GM18867 (cell line): ENCODE data around the gene ATP6V1G3.
A peak's percentile ranks its signal among the peaks of the same experiment; 100 is the strongest.
"Not testable (repeated sequence)": the region's sequence is repeated elsewhere in the genome, so short reads cannot be mapped to it uniquely, and the experiment has no call there.

Experiments
- ATAC-seq: cut with Tn5 transposase; IDR thresholded peaks from one replicate; pipeline ENCODE4 v1.9.1; 2021; ENCODE audit warnings: mild to moderate bottlenecking, moderate library complexity; ENCODE audit not compliant: unreplicated experiment

Gene ATP6V1G3

DNA sequence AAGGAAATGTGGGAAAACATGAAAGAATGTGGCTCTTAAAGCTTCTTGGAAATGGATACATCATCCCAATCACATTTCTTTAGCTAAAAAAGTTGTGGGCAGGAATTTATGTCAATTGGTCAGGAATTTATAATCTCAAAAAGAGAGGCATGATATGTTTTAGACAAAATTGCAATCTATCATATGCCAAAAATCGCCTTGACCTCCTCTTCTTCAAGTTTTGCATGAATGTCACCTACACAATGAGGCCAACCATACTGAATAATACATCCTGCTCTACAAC is 42.4 kb downstream of the ATP6V1G3 start:
- ATAC-seq: no peak

DNA sequence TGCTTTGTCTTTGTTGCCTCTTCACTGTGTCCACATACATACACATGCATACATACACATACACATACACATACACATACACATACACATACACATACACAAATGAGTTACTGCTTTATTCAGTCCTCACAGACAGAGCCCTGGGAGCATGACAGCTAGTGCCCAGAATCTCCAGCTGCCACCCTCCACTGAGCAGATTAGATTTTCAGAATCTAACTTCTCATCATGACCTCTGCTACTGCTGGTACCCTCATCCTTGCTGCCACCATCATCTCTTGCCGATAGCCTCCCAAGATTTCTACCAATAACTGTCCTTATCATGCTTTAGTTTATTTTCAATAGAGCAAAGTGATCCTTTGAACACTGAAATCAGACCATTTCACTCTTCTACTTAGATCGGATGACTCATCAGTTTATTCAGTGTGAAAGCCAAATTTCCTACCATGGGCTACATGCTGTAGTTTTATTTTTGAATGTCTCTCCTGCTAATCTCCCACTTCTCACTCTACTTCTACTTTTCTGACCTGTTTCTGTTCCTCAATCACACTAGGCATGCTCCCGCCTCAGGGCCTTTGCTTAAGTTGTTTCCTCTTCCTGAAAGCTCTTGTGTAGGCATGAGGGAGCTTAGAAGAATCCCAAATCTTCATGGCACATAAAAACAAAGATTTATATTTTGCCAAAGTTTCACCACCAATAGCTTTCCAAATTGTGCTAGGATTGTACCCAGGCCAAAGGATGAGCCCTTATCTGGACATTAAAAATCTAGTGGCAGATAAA is 43.0 kb downstream of the ATP6V1G3 start:
- ATAC-seq: peak; percentile 37

DNA sequence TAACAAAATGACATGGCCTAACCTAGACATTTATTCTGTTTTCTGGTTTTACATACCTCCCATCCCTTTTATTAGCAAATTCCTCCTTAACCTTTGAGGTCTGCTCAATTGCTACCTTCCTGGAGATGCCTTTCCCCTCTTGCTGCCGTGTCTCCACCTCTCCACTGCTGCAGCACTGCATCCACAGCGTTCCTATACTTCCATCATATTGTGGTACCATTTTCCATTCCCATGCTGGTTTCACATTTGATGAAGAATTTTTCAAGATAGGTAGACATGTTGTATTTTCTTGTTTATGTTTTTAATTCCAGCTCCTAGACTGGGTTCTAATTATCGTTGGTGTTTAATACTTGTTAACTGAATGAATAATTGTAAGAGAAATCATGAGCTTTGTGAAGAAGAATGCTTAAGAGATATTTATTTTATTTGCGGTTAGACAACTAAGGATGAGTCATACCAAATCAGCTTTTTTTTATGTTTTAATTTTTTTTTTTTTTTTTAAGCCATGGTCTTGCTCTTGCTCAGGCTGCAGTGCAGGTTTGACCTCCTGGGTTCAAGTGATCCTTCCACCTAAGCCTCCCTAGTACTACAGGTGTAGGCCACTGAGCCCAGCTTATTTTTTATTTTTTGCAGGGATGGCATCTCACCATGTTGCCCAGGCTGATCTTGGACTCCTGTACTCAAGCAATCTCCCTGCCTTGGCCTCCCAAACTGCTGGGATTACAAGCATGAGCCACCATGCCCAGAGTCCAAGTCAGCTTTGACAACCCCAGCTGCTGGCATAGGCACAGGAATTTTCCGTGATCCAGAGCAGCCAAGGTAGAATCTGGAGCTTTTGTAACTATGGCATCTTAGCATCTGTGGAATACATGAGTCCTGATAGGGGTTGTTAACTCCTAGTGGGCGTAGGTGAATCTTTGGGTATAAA is 44.0 kb downstream of the ATP6V1G3 start:
- no peak for ATAC-seq

DNA sequence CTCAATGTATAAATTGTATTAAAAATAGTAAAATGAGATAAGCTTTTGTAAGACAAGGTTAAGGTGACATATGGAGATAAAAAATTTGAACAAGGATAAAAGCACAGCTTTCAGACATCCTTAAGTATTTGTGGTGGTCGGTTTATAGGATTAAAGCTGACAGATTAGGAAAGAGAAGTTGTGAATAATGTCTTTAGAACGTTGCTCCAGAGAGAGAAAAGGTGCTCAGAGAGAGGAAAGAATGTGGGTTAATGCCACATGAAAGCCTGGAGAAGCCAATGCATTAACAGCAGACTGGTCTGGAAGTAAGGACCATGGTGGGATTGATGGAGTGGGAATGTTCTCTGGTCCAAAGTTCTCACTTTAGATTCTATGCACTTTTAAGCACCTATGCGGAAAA is 44.8 kb downstream of the ATP6V1G3 start:
- no peak for ATAC-seq

DNA sequence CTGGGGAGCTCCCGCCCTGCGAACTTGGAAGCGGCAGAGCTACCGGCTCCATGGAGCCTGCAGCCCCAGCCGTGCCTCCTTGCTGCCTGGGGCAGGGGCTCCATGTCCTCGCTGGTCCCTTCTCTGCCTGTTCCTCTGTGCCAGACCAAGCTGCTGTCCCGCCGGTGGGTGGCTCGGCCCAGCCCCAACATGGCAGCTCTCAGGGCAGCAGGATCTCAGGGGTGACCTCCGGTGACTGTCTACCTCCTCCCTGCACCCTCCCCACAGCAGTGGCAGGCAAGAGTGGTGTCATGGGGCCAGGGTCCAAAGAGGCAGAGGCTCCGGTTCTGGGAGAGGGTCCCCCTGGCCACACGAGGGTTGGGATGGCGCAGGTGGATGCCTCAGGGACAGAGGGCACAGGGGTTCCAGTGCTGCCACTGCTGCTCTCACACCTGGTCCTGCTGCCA is 45.8 kb downstream of the ATP6V1G3 start:
- ATAC-seq: no peak

DNA sequence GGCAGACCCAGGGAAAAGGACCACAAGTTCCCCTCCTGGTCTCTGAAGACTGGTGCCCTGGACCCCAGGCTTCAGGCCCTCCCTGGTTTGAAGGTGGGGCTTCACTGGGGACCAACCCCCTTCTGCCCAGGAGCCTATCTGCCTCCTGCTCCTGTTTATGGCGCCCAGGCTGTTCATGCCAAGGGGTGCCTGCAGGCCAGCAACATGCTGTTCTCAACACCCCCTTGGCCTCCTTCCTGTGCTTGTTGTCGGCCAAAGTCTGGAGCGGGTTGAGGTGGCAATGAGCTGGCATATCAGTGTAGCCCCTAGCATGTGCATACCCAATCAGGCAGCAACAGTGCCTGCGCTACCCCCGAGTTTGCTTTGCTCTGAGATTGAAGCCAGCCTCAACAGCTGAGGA is 46.3 kb downstream of the ATP6V1G3 start:
- no peak for ATAC-seq

DNA sequence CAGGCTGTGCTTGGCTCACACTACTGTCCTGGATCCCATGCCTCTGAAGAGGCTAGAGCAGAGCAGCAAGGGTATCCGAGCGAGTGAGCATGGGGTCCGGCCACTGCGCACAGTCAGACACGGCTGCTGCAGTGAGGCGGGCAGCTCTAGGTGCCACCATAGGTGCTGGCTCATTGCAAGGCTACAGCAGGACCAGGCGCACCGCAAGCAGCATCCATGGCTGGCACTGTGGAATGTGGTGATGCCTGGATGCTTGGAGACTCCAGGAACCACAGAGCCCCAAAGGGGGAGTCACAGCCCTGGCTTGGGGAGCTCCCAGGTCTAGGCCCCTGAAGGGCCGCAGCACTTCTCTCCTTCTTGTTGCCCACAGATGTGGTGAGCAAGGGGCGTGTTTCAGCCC is 47.2 kb downstream of the ATP6V1G3 start:
- no peak for ATAC-seq

DNA sequence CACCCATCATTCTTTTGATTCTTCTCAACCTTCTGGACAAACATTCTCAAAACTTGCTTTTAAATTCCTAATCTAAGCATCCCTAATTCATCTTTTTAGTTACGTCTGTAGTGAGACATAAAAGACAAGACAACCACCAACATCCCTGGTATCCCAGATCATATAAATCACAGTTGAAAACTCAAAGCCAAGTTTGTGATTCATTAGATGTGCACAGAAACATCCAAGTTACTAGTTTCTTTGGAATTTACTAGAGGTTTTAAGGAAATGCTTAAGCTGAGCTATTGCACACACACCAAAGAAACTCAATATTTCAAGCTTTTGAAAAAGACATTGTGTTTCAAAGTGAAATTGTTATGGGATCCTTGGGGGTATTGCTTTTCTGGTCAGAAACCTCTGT is 47.6 kb downstream of the ATP6V1G3 start:
- ATAC-seq: no peak

DNA sequence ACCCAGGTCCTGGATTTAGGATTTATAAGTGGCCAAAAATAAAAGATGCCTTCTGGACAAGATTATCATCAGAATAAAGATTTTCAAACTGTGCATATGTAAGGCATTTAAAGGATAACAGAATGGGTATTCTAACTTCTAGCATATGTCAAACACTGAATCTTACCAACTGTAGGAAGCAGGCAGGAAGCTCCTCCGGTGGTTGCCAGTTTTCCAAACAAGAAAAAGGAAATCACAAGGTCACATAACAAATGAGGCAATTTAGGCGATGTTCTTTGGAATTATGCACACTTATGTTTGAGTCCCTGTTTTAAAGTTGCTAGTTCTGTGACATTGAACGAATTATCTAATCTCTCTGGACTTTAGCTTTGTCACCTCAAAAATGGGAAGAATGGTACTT is 48.9 kb downstream of the ATP6V1G3 start:
- no peak for ATAC-seq

DNA sequence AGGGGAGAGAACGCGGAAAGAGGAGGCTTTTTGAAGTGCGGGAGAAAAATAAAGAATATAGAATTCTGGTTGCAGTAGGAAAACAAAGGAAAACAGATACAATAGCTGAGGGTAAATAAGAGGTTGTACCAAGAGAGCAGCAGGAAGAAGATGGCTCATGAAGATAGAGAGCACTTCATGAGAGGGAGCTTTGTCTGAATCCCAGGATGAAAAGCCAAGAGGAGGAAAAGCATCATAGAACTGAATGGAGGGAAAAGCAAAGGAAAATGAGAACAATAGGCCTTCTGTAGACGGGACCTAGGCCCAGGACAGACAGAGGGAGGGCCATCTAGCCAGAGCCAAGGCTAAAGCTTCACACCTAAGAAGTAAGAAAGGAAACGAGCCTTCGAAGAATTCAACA is 49.5 kb downstream of the ATP6V1G3 start:
- ATAC-seq: no peak

DNA sequence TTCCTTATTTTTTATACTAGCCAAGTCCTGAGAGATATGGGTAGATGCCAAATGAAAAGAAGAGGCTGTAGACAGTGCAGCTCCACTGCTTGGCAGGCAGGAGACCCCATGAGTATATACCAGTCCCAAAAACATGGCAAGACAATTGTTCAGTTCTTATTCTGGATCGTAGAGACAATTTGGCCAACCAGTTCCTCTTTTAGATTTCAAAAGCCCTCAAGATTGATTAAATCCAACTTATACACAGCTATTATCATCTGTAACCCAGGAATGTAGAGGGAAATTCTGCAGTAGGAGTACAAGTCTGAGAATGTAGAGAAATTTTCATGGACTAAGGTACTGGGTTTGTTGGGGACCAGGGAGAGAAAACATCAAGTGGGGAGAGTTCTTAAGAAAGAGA is 50.3 kb downstream of the ATP6V1G3 start:
- ATAC-seq: no peak

DNA sequence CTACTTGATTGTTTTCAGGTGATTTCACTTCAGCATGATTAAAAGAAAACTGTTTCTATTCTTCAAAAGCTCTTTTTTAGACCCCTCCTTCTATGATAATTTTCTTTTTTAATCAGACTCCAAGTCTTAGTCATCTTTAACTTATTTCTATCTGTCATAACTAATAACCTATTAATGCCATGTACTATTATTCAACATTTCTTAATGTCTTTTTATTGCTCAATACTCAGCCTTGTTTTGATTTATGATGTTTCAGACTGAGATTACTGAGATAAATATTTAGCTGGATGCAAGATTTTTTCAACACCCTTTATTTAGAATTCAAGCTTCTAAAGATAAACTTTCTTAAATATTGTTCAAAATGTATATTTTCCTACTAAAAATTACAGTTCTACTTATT is 53.6 kb downstream of the ATP6V1G3 start:
- ATAC-seq: no peak

DNA sequence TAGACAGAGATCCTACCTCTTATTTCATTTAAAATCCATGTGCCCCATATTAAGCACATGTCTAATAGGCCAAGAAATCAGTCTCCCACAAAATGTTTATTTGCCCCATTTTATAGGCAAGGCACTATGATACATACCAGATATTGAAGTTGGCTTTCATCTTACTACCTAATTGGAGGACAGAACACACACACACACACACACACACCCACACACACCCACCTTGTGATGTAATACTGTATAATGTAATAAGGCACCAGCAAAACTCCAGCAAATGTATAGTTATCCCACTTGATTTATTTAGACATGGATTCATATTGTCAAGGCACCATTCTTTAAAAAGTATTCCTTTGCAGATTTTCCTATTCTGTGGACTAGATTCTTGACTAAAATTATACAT is 56.8 kb downstream of the ATP6V1G3 start:
- ATAC-seq: no peak

DNA sequence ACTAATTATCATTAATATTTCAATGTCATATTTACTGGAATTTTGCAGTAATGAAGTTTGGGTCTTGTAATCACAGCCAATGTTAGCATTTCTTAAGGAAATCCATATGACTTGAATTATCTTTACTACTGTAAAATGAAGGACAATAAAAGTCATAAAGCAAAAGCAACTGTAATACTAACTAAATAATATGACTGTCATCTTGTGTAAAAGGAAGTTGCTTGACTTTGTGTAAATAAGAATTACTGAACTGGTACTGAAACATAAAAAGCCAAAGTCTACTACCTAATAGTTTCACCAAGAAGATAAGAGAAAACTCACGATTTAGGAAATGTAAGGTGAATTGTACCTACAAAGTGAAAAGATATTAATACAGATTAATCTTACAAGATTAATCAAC is 57.5 kb downstream of the ATP6V1G3 start:
- no peak for ATAC-seq

DNA sequence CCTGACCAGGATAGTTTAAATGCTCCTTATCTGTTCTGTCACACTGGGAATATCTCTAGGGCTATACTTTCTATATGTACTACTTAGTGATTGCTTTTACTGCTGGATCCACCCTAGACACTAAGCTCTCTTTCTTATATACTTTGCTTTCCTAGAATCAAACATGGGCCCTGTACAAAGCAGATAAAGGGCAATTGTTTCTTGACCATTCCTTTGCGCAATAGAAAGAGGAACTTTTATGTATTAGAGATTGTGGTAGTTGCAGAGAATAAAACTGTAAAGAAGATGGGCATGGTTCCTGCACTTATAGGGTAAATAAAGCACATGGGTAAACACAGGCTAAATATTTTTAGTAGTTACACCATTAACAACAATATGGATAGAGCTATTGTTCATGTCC is 58.8 kb downstream of the ATP6V1G3 start:
- ATAC-seq: no peak

DNA sequence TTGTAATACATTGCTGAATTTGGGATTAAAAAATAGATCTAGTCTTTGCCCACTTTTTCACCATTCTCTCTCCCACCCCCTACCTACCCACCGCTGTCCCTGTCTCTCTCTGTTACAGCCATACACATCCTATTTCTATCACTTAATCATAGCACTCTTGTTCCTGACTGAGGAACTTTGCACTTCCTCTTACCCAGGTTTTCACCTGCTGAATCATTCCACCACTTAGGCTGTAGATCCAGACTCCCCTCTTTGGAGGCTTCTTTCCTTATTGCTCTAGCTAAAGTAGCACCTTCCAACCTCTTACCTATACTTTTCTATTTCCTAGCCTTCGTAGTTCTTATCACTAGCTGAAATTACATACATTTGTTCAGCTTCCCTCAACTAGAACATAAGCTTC is 59.6 kb downstream of the ATP6V1G3 start:
- no peak for ATAC-seq

DNA sequence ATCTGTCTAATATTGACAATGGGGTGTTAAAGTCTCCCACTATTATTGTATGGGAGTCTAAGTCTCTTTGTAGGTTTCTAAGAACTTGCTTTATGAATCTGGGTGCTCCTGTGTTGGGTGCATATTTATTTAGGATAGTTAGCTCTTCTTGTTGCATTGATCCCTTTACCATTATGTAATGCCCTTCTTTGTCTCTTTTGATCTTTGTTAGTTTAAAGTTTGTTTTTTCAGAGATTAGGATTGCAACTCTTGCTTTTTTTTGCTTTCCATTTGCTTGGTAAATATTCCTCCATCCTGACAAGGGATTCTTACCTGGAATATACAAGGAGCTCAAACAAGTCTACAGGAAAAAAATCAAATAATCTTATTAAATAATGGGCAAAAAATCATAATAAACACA is 63.1 kb downstream of the ATP6V1G3 start:
- not testable (repeated sequence) for ATAC-seq
